HCT116 (cell line): ENCODE results near the gene ADIPOR2. TPM values are rescaled to one million over a fixed set of nuclear protein-coding genes. Genes with fewer than 3 reads are reported as not detected.

Experiments
- ATAC-seq: fragments of 200-7000 bp; cut with Tn5 transposase; 2 replicates; pipeline ENCODE4 v1.9.1; 2020; ENCODE audit warnings: mild to moderate bottlenecking, moderate library complexity
- BruUV-seq: library from RNA; stranded (reverse); fragments of 400-500 nt; replicated peaks from 2 replicates; lab custom pipeline; 2021; lab: Mats Ljungman, UMichigan
- CTCF ChIA-PET: fragments of 300-600 bp; sonication (Branson Sonifier 250); formaldehyde crosslinking; loops from one replicate; lab custom pipeline; 2021; ENCODE audit warnings: antibody characterized with exemption; lab: Charles Lee
- POLR2A ChIA-PET: fragments of 300-600, 350-600 bp; sonication (Branson Sonifier 250); formaldehyde crosslinking; loops from one replicate; lab custom pipeline; 2021; ENCODE audit warnings: antibody characterized with exemption; lab: Charles Lee
- RAD21 ChIA-PET, 2 experiments: fragments of 300-600 bp; sonication (Branson Sonifier 250); formaldehyde crosslinking; loops; one replicate each; lab custom pipeline; 2023; ENCODE audit warnings: low total read pairs in 2 of 2; ENCODE audit not compliant: uncharacterized antibody in 2 of 2, unreplicated experiment in 2 of 2, low non-redundant PET in 1 of 2; lab: Charles Lee
- DNase-seq: peaks from one replicate; pipeline ENCODE4 v3.0.0-alpha.2; 2010; ENCODE audit warnings: low read depth, low spot score
- H2AFZ ChIP-seq: fragments of 200-600 bp; shearing (Covaris generic), sonication (generic); 2 replicates; pipeline ENCODE4 v1.6.1; 2017; ENCODE audit warnings: low read depth, mixed run types, mixed read lengths, antibody characterized with exemption, low read length; ENCODE audit not compliant: poor library complexity, severe bottlenecking
- H3K27ac ChIP-seq: 2 replicates; pipeline ENCODE4 v1.5.1; 2012; ENCODE audit warnings: low read depth, low read length
- H3K27me3 ChIP-seq: fragments of 200-600 bp; sonication (generic); 2 replicates; pipeline ENCODE4 v1.6.1; 2016; ENCODE audit warnings: mixed run types, low read length, mixed read lengths; ENCODE audit not compliant: insufficient read depth
- H3K36me3 ChIP-seq, 2 experiments: fragments of 200-500 bp in 1 of 2; fragments of 200-600 bp in 1 of 2; sonication (Bioruptor generic) in 1 of 2; sonication (generic) in 1 of 2; 2 replicates each; pipeline versions ENCODE4 v1.5.1 to v1.6.1; 2014 to 2016; ENCODE audit warnings: low read length in 2 of 2, inconsistent platforms in 1 of 2, mixed read lengths in 1 of 2, mixed run types in 1 of 2; ENCODE audit not compliant: insufficient read depth in 2 of 2, control insufficient read depth in 1 of 2
- H3K4me1 ChIP-seq, 2 experiments: fragments of 200-600 bp in 1 of 2; sonication (generic) in 1 of 2; 2 replicates each; pipeline versions ENCODE4 v1.5.1 to v1.6.1; 2012 to 2017; ENCODE audit warnings: low read length in 2 of 2, inconsistent platforms in 1 of 2, mild to moderate bottlenecking in 1 of 2, mixed read lengths in 1 of 2, mixed run types in 1 of 2, moderate library complexity in 1 of 2; ENCODE audit not compliant: insufficient read depth in 2 of 2, control insufficient read depth in 1 of 2
- H3K4me2 ChIP-seq: fragments of 200-600 bp; sonication (generic); 2 replicates; pipeline ENCODE4 v1.6.1; 2017; ENCODE audit warnings: mixed run types, low read length, mixed read lengths
- H3K4me3 ChIP-seq, 2 experiments: fragments of 200-600 bp in 1 of 2; sonication (generic) in 1 of 2; replicated peaks in 1 of 2; 2 replicates each; pipeline ENCODE4 v1.5.1; 2011 to 2016; ENCODE audit warnings: low read length in 2 of 2, control low read depth in 1 of 2, low read depth in 1 of 2, mild to moderate bottlenecking in 1 of 2, mixed read lengths in 1 of 2, mixed run types in 1 of 2
- H3K79me2 ChIP-seq: fragments of 200-600 bp; sonication (generic); 2 replicates; pipeline ENCODE4 v1.6.1; 2017; ENCODE audit warnings: mild to moderate bottlenecking, mixed run types, low read length, moderate library complexity, mixed read lengths; ENCODE audit not compliant: insufficient read depth
- H3K9ac ChIP-seq: fragments of 200-600 bp; sonication (generic); 2 replicates; pipeline ENCODE4 v1.6.1; 2016; ENCODE audit warnings: low read length, mixed read lengths
- H3K9me2 ChIP-seq: fragments of 200-600 bp; sonication (generic), shearing (Covaris generic); 2 replicates; pipeline ENCODE4 v1.6.1; 2017; ENCODE audit warnings: mixed run types, mild to moderate bottlenecking, moderate library complexity; ENCODE audit not compliant: insufficient read depth
- H3K9me3 ChIP-seq, 2 experiments: fragments of 200-500 bp in 1 of 2; fragments of 200-600 bp in 1 of 2; sonication (Bioruptor generic) in 1 of 2; sonication (generic) in 1 of 2; 2 replicates each; pipeline ENCODE4 v1.6.1; 2014 to 2017; ENCODE audit warnings: low read length in 2 of 2, mixed read lengths in 2 of 2, inconsistent platforms in 1 of 2, low read depth in 1 of 2, mild to moderate bottlenecking in 1 of 2, mixed run types in 1 of 2, moderate library complexity in 1 of 2; ENCODE audit not compliant: control insufficient read depth in 1 of 2, insufficient read depth in 1 of 2
- H4K20me1 ChIP-seq: fragments of 200-600 bp; sonication (generic), shearing (Covaris generic); 2 replicates; pipeline ENCODE4 v1.6.1; 2017; ENCODE audit warnings: mixed run types, mild to moderate bottlenecking, moderate library complexity; ENCODE audit not compliant: insufficient read depth
- ATF3 ChIP-seq: IDR thresholded peaks from 2 replicates; pipeline ENCODE4 v1.6.1; 2012
- CBX3 ChIP-seq: IDR thresholded peaks from 2 replicates; pipeline ENCODE4 v1.6.1; 2012; ENCODE audit warnings: low read depth
- EGR1 ChIP-seq: IDR thresholded peaks from 2 replicates; pipeline ENCODE4 v1.6.1; 2012; ENCODE audit warnings: low read depth
- JUND ChIP-seq: IDR thresholded peaks from 2 replicates; pipeline ENCODE4 v1.6.1; 2012
- POLR2A ChIP-seq: IDR thresholded peaks from 2 replicates; pipeline ENCODE4 v1.7.0; 2011; ENCODE audit warnings: borderline replicate concordance; ENCODE audit not compliant: insufficient read depth, insufficient read length; ENCODE audit errors: extremely low read depth
- POLR2AphosphoS5 ChIP-seq: IDR thresholded peaks from 2 replicates; pipeline ENCODE4 v1.6.1; 2011; ENCODE audit warnings: mild to moderate bottlenecking, low read depth, low read length, moderate library complexity
- RAD21 ChIP-seq: IDR thresholded peaks from 2 replicates; pipeline ENCODE4 v1.6.1; 2012; ENCODE audit warnings: low read depth, mild to moderate bottlenecking
- REST ChIP-seq: IDR thresholded peaks from 2 replicates; pipeline ENCODE4 v1.6.1; 2012; ENCODE audit warnings: low read depth
- SIN3A ChIP-seq: IDR thresholded peaks from 2 replicates; pipeline ENCODE4 v1.6.1; 2012; ENCODE audit warnings: low read depth
- SP1 ChIP-seq: IDR thresholded peaks from 2 replicates; pipeline ENCODE4 v1.6.1; 2012; ENCODE audit warnings: low read depth
- TCF7L2 ChIP-seq: IDR thresholded peaks from 2 replicates; pipeline ENCODE4 v1.7.0; 2011; ENCODE audit warnings: borderline replicate concordance, inconsistent platforms; ENCODE audit not compliant: insufficient read depth, insufficient read length; ENCODE audit errors: extremely low read depth
- YY1 ChIP-seq: IDR thresholded peaks from 2 replicates; pipeline ENCODE4 v1.6.1; 2011; ENCODE audit warnings: low read length, low read depth, moderate library complexity, mild to moderate bottlenecking; ENCODE audit not compliant: insufficient replicate concordance; ENCODE audit errors: extremely low read depth
- ZBTB33 ChIP-seq: IDR thresholded peaks from 2 replicates; pipeline ENCODE4 v1.6.1; 2011; ENCODE audit warnings: mild to moderate bottlenecking, low read length, moderate library complexity; ENCODE audit not compliant: insufficient replicate concordance; ENCODE audit errors: extremely low read depth
- ZFX ChIP-seq: fragments of 450-650 bp; IDR thresholded peaks from 2 replicates; pipeline ENCODE4 v1.6.1; 2017
- intact Hi-C: fragments of 100-400 bp; cut with micrococcal nuclease; formaldehyde crosslinking; loops from 2 replicates; pipeline ENCODE4 v1.10.0; 2022
- total RNA-seq: library from RNA; stranded (reverse); gene quantifications from one replicate; pipeline ENCODE4 v1.2.1, GENCODE V29; 2021; ENCODE audit not compliant: unreplicated experiment
- TF ChIP-seq, protein P1 (sequence below), 3 experiments: fragments of 200-600 bp in 1 of 3; sonication (generic) in 1 of 3; IDR thresholded peaks in 2 of 3; conservative IDR thresholded peaks in 1 of 3; 2 replicates each; pipeline ENCODE4 v1.5.1; 2012 to 2017; ENCODE audit warnings: low read depth in 2 of 3, low read length in 2 of 3, antibody characterized with exemption in 1 of 3, borderline replicate concordance in 1 of 3, control low read depth in 1 of 3, mild to moderate bottlenecking in 1 of 3, mixed read lengths in 1 of 3, mixed run types in 1 of 3, moderate library complexity in 1 of 3; ENCODE audit not compliant: insufficient read depth in 1 of 3

The ADIPOR2 gene
- total RNA-seq, 1 experiment from 2014 or later: 69.9 TPM

- BruUV-seq: no TSS peak
- Histone ChIP-seq H3K36me3 (no peaks in the 10 kb centered on the region), H3K27me3 (peaks cover 13% of the 10 kb centered on the region), H3K4me1 (no peaks in the 10 kb centered on the region), H3K79me2 (no peaks in the 10 kb centered on the region), H3K4me2 (no peak overlapping the region), H4K20me1 (no peaks in the 10 kb centered on the region; the same call in 1 of the 2 replicates), H3K9me2 (no peaks in the 10 kb centered on the region), H3K4me3 (no peak overlapping the region), H3K27ac (no peak overlapping the region), H3K9me3 (no peaks in the 10 kb centered on the region), H2AFZ (no peak overlapping the region), H3K9ac (no peak overlapping the region)
- RAD21 ChIA-PET: no interaction called here
- TF ChIP-seq POLR2A (no peak), SIN3A (no peak), EGR1 (no peak), CBX3 (no peak), YY1 (no peak), JUND (no peak), RAD21 (no peak), ZBTB33 (no peak), REST (no peak), ZFX (no peak), ATF3 (no peak), TCF7L2 (no peak), POLR2AphosphoS5 (no peak), SP1 (no peak)
- TF ChIP-seq, protein P1, sequence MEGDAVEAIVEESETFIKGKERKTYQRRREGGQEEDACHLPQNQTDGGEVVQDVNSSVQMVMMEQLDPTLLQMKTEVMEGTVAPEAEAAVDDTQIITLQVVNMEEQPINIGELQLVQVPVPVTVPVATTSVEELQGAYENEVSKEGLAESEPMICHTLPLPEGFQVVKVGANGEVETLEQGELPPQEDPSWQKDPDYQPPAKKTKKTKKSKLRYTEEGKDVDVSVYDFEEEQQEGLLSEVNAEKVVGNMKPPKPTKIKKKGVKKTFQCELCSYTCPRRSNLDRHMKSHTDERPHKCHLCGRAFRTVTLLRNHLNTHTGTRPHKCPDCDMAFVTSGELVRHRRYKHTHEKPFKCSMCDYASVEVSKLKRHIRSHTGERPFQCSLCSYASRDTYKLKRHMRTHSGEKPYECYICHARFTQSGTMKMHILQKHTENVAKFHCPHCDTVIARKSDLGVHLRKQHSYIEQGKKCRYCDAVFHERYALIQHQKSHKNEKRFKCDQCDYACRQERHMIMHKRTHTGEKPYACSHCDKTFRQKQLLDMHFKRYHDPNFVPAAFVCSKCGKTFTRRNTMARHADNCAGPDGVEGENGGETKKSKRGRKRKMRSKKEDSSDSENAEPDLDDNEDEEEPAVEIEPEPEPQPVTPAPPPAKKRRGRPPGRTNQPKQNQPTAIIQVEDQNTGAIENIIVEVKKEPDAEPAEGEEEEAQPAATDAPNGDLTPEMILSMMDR (IDR thresholded peaks at IDR 0.05 in 2 of 3, conservative IDR thresholded peaks at IDR 0.05 in 1 of 3; ENCODE audit: borderline replicate concordance in 1 of 3, insufficient read depth in 1 of 3, low read depth in 2 of 3, low read length in 2 of 3): no peak
- POLR2A ChIA-PET: no interaction called here
- ATAC-seq (no peak), DNase-seq (no peak)
- CTCF ChIA-PET: no interaction called here
- intact Hi-C loops: no loop called here
Observed at GRCh38 chr12:1830401-1830845, 139.6 kb downstream of the ADIPOR2 start.
